ENCODE results near the gene PRLR. TPM values are rescaled to one million over a fixed set of nuclear protein-coding genes. Genes with fewer than 3 reads are reported as not detected.

PRLR gene
- polyA plus RNA-seq, 1 donor from 2014 or later = 0.50 TPM

GRCh38 chr5:35060236-35060635 is 170.1 kb downstream of the PRLR start:
- H3K36me3 ChIP-seq (ENCODE audit: insufficient read depth, low read length) = no peaks in the 10 kb centered on the region
- H3K4me2 ChIP-seq (ENCODE audit: low read length) = no peak overlapping the region
- H2AFZ ChIP-seq (ENCODE audit: low read depth, low read length) = no peak overlapping the region
- no peaks in the 10 kb centered on the region for H3K9me3 ChIP-seq (ENCODE audit: low read length)
- H3K27ac ChIP-seq (ENCODE audit: low read length) = no peak overlapping the region
- H3K9ac ChIP-seq (ENCODE audit: low read length) = no peak overlapping the region
- no peaks in the 10 kb centered on the region for H3K79me2 ChIP-seq (replicated peaks; ENCODE audit: insufficient read depth, low read length)
- H4K20me1 ChIP-seq (ENCODE audit: insufficient read depth) = no peaks in the 10 kb centered on the region
- H3K27me3 ChIP-seq (ENCODE audit: insufficient read depth, low read depth, low read length) = no peaks in the 10 kb centered on the region
- TF ChIP-seq CTCF (IDR thresholded peaks at IDR 0.05; ENCODE audit: poor library complexity, severe bottlenecking) = no peak
- no peak for TF ChIP-seq POLR2AphosphoS5 (IDR thresholded peaks at IDR 0.05)
- no peak for TF ChIP-seq RAD21 (conservative IDR thresholded peaks at IDR 0.05)
- TF ChIP-seq SMC3 (conservative IDR thresholded peaks at IDR 0.05; ENCODE audit: poor library complexity) = no peak
- TF ChIP-seq EZH2 (IDR thresholded peaks at IDR 0.05; ENCODE audit: borderline replicate concordance, insufficient read depth, low read length, poor library complexity, severe bottlenecking) = no peak
- H3K9me2 ChIP-seq (ENCODE audit: insufficient read depth, low read length) = no peaks in the 10 kb centered on the region
- no peaks in the 10 kb centered on the region for H3F3A ChIP-seq (ENCODE audit: insufficient read depth, low read length, poor library complexity, severe bottlenecking)
- H3K4me3 ChIP-seq (ENCODE audit: low read length) = no peak overlapping the region

DNA sequence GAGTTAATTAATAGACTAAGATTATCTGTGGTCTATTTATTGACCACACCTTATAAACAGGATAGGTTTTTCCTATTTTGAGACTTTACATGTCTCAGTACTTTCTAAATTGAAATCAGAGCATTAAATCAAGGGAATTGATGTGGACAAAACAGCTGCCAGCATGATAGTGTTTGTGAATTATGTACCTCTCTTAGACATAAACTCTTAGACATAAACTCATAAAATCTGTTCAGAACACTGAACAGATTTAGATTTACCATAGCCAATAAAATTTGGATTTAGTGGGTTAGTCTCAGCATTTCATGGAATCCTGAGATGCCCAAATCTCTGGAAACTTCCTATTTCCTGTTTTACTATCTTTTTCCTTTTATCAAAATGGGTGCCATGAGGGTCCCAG is 171.0 kb downstream of the PRLR start:
- Histone ChIP-seq H3K9ac (ENCODE audit: low read length) (no peak overlapping the region), H4K20me1 (ENCODE audit: insufficient read depth) (no peaks in the 10 kb centered on the region), H3K9me2 (ENCODE audit: insufficient read depth, low read length) (no peaks in the 10 kb centered on the region), H3K9me3 (ENCODE audit: low read length) (no peaks in the 10 kb centered on the region), H3K36me3 (ENCODE audit: insufficient read depth, low read length) (no peaks in the 10 kb centered on the region), H3K27ac (ENCODE audit: low read length) (no peak overlapping the region), H3K79me2 (replicated peaks; ENCODE audit: insufficient read depth, low read length) (no peaks in the 10 kb centered on the region), H3F3A (ENCODE audit: insufficient read depth, low read length, poor library complexity, severe bottlenecking) (no peaks in the 10 kb centered on the region), H3K27me3 (ENCODE audit: insufficient read depth, low read depth, low read length) (no peaks in the 10 kb centered on the region), H3K4me2 (ENCODE audit: low read length) (no peak overlapping the region), H3K4me3 (ENCODE audit: low read length) (no peak overlapping the region), H2AFZ (ENCODE audit: low read depth, low read length) (no peak overlapping the region)
- TF ChIP-seq RAD21 (conservative IDR thresholded peaks at IDR 0.05) = no peak
- no peak for TF ChIP-seq EZH2 (IDR thresholded peaks at IDR 0.05; ENCODE audit: borderline replicate concordance, insufficient read depth, low read length, poor library complexity, severe bottlenecking)
- TF ChIP-seq TAF1 (IDR thresholded peaks at IDR 0.05; ENCODE audit: low read depth) = no peak
- TF ChIP-seq POLR2AphosphoS5 (IDR thresholded peaks at IDR 0.05) = no peak
- TF ChIP-seq EP300 (conservative IDR thresholded peaks at IDR 0.05; ENCODE audit: poor library complexity, severe bottlenecking) = no peak
- TF ChIP-seq MXI1 (conservative IDR thresholded peaks at IDR 0.05; ENCODE audit: poor library complexity, severe bottlenecking) = no peak
- TF ChIP-seq SMC3 (conservative IDR thresholded peaks at IDR 0.05; ENCODE audit: poor library complexity) = no peak
- TF ChIP-seq, protein P1, sequence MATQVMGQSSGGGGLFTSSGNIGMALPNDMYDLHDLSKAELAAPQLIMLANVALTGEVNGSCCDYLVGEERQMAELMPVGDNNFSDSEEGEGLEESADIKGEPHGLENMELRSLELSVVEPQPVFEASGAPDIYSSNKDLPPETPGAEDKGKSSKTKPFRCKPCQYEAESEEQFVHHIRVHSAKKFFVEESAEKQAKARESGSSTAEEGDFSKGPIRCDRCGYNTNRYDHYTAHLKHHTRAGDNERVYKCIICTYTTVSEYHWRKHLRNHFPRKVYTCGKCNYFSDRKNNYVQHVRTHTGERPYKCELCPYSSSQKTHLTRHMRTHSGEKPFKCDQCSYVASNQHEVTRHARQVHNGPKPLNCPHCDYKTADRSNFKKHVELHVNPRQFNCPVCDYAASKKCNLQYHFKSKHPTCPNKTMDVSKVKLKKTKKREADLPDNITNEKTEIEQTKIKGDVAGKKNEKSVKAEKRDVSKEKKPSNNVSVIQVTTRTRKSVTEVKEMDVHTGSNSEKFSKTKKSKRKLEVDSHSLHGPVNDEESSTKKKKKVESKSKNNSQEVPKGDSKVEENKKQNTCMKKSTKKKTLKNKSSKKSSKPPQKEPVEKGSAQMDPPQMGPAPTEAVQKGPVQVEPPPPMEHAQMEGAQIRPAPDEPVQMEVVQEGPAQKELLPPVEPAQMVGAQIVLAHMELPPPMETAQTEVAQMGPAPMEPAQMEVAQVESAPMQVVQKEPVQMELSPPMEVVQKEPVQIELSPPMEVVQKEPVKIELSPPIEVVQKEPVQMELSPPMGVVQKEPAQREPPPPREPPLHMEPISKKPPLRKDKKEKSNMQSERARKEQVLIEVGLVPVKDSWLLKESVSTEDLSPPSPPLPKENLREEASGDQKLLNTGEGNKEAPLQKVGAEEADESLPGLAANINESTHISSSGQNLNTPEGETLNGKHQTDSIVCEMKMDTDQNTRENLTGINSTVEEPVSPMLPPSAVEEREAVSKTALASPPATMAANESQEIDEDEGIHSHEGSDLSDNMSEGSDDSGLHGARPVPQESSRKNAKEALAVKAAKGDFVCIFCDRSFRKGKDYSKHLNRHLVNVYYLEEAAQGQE (IDR thresholded peaks at IDR 0.05; ENCODE audit: borderline replicate concordance) = no peak
- TF ChIP-seq CTCF (IDR thresholded peaks at IDR 0.05; ENCODE audit: poor library complexity, severe bottlenecking) = no peak

All from neural cell (in vitro differentiated cells).